Bone marrow (tissue), 2 donors: ENCODE data around the gene BCAT1.

Source experiments
- DNase-seq, 2 donors: peaks; one replicate each; lab custom pipeline; 2025; lab: John Stamatoyannopoulos, UW

BCAT1 gene, protein sequence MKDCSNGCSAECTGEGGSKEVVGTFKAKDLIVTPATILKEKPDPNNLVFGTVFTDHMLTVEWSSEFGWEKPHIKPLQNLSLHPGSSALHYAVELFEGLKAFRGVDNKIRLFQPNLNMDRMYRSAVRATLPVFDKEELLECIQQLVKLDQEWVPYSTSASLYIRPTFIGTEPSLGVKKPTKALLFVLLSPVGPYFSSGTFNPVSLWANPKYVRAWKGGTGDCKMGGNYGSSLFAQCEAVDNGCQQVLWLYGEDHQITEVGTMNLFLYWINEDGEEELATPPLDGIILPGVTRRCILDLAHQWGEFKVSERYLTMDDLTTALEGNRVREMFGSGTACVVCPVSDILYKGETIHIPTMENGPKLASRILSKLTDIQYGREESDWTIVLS

GRCh38 chr12:24948757-24949722 is at the start of gene BCAT1:
TSS of gene BCAT1 (minus strand) at chr12:24949101. CDS start at chr12:24948932, 169 bp downstream.
- DNase-seq: peak; percentile 26 to 71

GRCh38 chr12:24997970-24998582 is 49.2 kb upstream of the BCAT1 start:
- no peak for DNase-seq

- DNase-seq: no peak
Measured at GRCh38 chr12:24997496-24997895, 48.6 kb upstream of the BCAT1 start.

- no peak for DNase-seq
Measured at GRCh38 chr12:24996820-24997219, 47.9 kb upstream of the BCAT1 start.

DNA sequence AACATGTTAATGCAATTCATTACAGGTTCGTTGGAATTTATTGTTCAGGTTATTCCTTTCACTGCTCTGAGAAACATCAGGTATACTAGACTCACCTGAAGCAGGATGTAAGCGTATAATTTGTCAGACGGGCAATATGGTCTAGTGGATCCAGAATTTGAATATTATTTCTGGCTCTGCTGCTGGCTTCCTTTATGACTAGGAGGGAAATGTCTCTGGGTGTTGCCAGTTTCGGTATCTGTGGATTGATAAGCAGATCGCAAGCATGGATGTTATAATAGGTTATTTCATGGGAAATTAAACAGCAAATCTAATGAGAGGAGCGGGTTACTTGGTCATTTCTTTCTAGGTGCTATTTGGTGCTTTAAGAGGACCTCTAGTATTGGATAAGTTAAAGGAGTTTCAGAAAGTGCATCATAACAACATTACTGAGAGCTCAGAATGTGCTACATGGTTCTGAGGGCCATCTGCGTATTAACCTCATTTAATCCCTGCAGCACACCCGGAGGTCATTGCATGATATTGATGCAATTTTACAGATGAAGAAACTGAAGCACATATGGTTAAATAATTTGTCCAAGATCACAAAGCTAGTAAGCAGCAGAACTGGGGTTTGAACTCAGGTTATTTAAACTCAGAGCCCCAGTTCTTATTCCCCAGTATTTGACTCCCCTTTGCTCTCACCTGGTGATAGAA is 47.3 kb upstream of the BCAT1 start:
- DNase-seq: no peak

- DNase-seq: no peak
Measured at GRCh38 chr12:24993793-24994192, 44.9 kb upstream of the BCAT1 start.

DNA sequence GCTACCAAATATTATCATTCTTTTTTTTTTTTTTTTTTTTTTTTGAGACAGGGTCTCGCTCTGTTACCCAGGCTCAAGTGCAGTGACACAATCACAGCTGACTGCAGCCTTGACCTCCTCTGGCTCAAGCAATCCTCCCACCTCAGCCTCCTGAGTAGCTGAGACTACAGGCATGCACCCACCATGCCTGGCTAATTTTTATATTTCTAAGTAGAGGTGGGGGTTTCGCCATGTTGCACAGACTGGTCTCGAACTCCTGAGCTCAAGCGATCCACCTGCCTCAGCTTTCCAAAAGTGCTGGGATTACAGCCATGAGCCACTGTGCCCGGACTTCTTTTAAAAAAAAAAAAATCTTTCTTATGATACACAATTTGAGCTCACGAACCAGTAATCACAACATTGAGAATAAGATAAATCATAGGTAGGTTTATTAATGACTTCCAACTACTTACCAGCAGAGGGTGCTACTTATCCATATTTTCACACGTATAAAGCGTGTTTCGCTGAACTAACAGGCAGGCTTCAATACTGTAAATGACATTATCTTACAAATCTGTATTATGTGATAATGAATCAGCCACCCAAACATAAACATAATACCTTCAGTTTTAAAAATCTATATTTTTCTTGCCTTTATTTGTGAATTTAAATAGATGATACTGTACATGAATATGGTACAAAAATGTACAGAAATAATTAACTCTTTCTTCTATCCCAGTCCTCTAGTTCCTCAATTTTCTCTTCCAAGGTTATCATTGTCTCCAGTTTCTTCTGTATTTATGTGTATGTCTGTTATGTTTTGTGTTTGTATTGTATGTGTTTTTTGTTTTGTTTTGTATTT is 42.5 kb upstream of the BCAT1 start:
- DNase-seq: peak in 1 of 2 donors; percentile 70

- DNase-seq: no peak
Measured at GRCh38 chr12:24989216-24989615, 40.3 kb upstream of the BCAT1 start.

GRCh38 chr12:24982250-24982649 is 33.3 kb upstream of the BCAT1 start:
- no peak for DNase-seq

DNA sequence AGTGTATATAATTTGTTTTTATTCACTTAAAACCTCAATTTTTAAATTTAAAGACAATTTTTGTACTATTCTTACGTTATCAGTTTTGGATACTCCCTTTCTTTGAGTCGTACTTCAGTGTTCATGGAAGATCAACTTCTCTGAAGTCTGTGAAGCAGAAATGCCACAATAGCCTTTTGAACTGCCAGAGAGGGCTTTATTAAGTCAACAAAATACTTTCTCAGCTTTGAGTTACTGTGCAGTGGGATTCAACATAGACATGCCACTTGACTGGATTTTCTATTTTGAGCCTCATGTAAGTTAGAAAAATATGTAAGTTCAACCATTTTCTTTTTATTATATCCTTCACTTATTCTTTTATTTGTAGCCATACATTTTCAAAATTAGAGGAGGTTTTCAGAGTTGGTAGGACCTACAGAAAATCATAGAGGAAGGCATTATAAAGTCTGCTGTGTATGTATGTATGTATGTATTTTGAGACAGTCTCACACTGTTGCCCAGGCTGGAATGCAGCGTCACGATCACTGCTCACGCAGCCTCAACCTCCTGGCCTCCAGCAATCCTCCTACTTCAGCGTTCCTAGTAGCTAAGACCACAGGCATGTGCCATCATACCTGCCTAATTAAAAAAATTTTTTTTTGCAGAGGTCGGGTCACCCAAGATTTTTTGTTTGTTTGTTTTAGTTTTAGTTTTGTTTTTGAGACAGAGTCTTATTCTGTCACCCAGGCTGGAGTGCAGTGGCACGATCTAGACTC is 31.3 kb upstream of the BCAT1 start:
- DNase-seq: no peak

DNA sequence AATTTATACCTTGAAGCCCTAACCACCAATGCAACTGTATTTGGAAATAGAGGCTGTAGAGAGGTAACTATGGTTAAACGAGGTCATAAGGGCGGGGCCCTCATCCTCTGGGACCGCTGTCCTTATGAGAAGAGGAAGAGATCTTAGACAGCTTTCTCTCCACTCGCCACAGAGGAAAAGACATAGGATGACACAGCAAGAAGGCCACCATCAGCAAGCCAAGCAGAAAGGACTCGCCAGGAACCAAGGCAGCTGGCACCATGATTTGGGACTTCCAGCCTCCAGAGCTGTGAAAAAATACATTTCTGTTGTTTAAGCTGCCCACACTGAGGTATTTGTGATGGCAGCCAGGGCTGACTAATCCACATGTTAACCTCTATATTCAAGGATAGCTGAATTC is 30.4 kb upstream of the BCAT1 start:
- peak in 1 of 2 donors; percentile 2 for DNase-seq

DNA sequence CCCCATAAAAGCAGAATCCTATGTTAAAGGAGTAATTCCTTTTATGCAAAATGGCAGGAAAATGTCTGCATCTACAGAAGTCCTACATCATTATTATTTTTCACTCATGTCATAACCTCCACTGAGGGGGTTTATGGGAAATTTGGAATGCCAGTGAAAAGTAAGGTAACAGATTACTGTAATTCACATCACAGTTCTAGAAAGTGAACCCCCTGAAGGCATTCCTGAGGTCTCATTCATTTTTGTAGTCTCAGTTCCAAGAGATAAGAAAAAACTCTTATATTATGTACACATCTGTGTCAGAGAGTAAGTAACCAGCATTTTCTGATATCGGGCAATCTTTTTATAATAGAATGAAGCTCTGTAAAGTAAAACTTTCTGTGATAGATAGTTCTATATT is 28.8 kb upstream of the BCAT1 start:
- no peak for DNase-seq

- no peak for DNase-seq
Measured at GRCh38 chr12:24977060-24977459, 28.2 kb upstream of the BCAT1 start.

DNA sequence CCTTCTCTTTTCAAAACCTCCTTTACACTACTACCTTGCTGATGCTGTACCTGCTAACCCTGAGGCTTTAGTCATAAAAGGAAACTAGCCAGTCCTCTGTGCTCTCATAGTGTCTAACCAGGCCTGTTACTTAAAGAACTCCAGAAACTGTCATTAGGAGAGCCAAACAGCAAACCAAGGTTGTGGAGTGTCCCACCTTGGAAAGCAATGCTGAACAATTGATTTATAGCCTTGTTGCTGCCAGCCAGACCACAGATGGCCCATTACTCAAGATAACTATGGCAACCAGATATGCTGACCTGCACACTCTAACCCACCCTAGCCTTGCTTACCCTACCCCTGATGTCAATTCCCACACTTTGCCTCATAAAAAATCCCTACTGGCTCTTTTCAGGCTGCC is 26.5 kb upstream of the BCAT1 start:
- DNase-seq: no peak

DNA sequence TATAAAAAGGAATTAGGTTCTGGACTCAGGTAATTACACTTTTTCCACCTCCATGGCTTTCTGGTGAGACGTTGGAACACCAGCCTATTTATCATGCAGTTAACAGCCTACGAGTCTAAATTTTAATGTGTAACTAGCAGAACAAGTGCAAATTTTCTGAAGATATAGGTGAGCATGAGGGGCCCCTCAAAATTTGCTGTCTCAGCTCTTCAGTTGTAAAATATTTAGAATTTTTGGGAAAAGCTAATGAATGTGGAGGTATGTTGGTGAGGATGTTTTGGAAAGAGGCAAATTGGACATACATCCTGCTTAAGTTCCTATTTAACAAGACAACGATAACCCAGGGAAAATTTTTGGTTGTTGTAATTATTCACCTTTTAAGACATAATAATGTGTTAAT is 25.3 kb upstream of the BCAT1 start:
- no peak for DNase-seq

GRCh38 chr12:24972078-24972477 is 23.2 kb upstream of the BCAT1 start:
- DNase-seq: no peak

DNA sequence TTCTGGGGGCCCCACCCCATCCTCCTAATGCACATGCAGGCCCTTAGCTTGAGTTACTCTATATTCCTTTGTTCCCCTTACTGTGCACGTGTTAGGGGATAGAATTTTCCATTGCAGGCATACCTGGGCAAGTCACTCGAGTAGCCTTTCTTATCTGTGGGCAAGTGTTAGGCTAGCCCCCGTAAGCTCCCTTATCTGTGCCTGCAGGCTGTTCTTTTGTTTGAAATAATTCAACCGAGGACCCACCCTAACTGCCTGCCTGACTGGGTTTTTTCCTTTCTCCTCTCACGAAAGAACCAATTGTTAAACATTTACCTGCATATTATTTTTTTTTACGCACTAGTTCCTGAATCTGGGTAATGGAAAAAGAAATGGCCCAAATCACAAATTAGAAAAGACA is 21.3 kb upstream of the BCAT1 start:
- no peak for DNase-seq

- no peak for DNase-seq
Measured at GRCh38 chr12:24966951-24967564, 18.2 kb upstream of the BCAT1 start.

DNA sequence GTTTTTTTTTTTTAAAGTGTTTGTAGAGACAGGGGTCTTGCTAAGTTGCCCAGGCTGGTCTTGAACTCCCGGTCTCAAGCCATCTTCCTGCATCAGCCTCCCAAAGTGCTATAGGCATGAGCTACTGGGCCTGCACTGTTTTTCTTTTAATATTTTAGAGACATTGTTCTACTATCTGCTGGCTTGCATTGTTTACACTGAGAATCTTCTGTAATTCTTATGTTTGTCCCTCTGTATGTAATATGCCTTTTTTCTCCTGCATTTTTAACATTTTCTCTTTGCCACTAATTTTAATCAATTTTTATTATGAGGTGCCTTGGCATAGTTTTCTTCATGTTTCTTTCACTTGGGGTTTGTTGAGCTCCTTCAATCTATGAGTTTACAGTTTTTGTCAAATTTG is 15.4 kb upstream of the BCAT1 start:
- DNase-seq: no peak
